GM12878 (cell line): ENCODE results near the gene LRFN2. TPM values are rescaled to one million over a fixed set of nuclear protein-coding genes. Genes with fewer than 3 reads are reported as not detected.

Source experiments
- ATAC-seq: fragments of 200-7000 bp; cut with Tn5 transposase; 3 replicates; pipeline ENCODE4 v1.9.1; 2020; ENCODE audit warnings: mild to moderate bottlenecking, moderate library complexity
- BruUV-seq: library from RNA; stranded (reverse); fragments of 400-500 nt; replicated peaks from 2 replicates; lab custom pipeline; 2021; lab: Mats Ljungman, UMichigan
- CTCF ChIA-PET: fragments of 300-600 bp; sonication (Branson Sonifier 250); formaldehyde crosslinking; extraction: SDS; loops from one replicate; lab custom pipeline; 2021; ENCODE audit warnings: inconsistent platforms; lab: Yijun Ruan, JAX
- POLR2A ChIA-PET: fragments of 350-600 bp; formaldehyde crosslinking; extraction: SDS; loops from one replicate; lab custom pipeline; 2021; ENCODE audit warnings: inconsistent platforms; lab: Charles Lee
- RAD21 ChIA-PET: fragments of 300-600 bp; sonication (Branson Sonifier 250); formaldehyde crosslinking; loops from one replicate; lab custom pipeline; 2023; ENCODE audit warnings: antibody characterized with exemption; ENCODE audit not compliant: unreplicated experiment; lab: Charles Lee
- SMC1A ChIA-PET: fragments of 300-600 bp; sonication (Branson Sonifier 250); formaldehyde crosslinking; loops from one replicate; lab custom pipeline; 2023; ENCODE audit not compliant: unreplicated experiment, uncharacterized antibody; lab: Charles Lee
- DNase-seq: peaks from one replicate; pipeline ENCODE4 v3.0.0-alpha.2; 2011; ENCODE audit warnings: low read depth, low spot score
- FAIRE-seq: peaks from 3 replicates; lab custom pipeline; 2011; peaks lifted over from hg19 to GRCh38; lab: Jason Lieb, UNC
- H2AFZ ChIP-seq: 2 replicates; pipeline ENCODE4 v1.6.0; 2011; ENCODE audit warnings: low read depth, low read length, control low read depth; ENCODE audit not compliant: control insufficient read depth
- H3K27ac ChIP-seq: 2 replicates; pipeline ENCODE4 v1.5.1; 2011; ENCODE audit warnings: control low read depth; ENCODE audit not compliant: control insufficient read depth, insufficient read depth
- H3K27me3 ChIP-seq, 2 experiments: replicated peaks in 1 of 2; 2 replicates each; pipeline versions ENCODE4 v1.6.0 to v1.6.1; 2011; ENCODE audit warnings: low read length in 1 of 2; ENCODE audit not compliant: control insufficient read depth in 2 of 2, insufficient read depth in 2 of 2
- H3K36me3 ChIP-seq, 2 experiments: 2 replicates each; pipeline ENCODE4 v1.5.1; 2011; ENCODE audit warnings: low read length in 1 of 2; ENCODE audit not compliant: control insufficient read depth in 2 of 2, insufficient read depth in 2 of 2
- H3K4me1 ChIP-seq: 2 replicates; pipeline ENCODE4 v1.6.1; 2011; ENCODE audit warnings: mild to moderate bottlenecking, low read length, moderate library complexity, mixed read lengths; ENCODE audit not compliant: control insufficient read depth, insufficient read depth
- H3K4me2 ChIP-seq: 2 replicates; pipeline ENCODE4 v1.6.0; 2011; ENCODE audit warnings: control low read depth; ENCODE audit not compliant: control insufficient read depth, insufficient read depth
- H3K4me3 ChIP-seq: fragments of 200-600 bp; sonication (generic); 2 replicates; pipeline ENCODE4 v1.5.1; 2016
- H3K79me2 ChIP-seq: 2 replicates; pipeline ENCODE4 v1.6.0; 2011; ENCODE audit warnings: low read length; ENCODE audit not compliant: control insufficient read depth, insufficient read depth
- H3K9ac ChIP-seq: 2 replicates; pipeline ENCODE4 v1.8.0; 2011; ENCODE audit warnings: low read length, control low read depth, mixed read lengths; ENCODE audit not compliant: control insufficient read depth, insufficient read depth
- H3K9me3 ChIP-seq: replicated peaks from 3 replicates; pipeline ENCODE4 v1.5.1; 2011; ENCODE audit warnings: mild to moderate bottlenecking, low read length; ENCODE audit not compliant: control insufficient read depth, insufficient read depth
- H4K20me1 ChIP-seq: 2 replicates; pipeline ENCODE4 v1.6.0; 2011; ENCODE audit not compliant: control insufficient read depth, insufficient read depth
- FOXM1 ChIP-seq: IDR thresholded peaks from 2 replicates; pipeline ENCODE4 v1.6.1; 2012; ENCODE audit warnings: low read depth, mild to moderate bottlenecking, inconsistent platforms, low read length, moderate library complexity
- HSF1 ChIP-seq: fragments of 150-350 bp; IDR thresholded peaks from 2 replicates; pipeline ENCODE4 v1.6.1; 2014; ENCODE audit warnings: mild to moderate bottlenecking, low read depth, low read length
- JUNB ChIP-seq: IDR thresholded peaks from 2 replicates; pipeline ENCODE4 v1.6.1; 2016; ENCODE audit warnings: antibody characterized with exemption, mild to moderate bottlenecking
- POLR2A ChIP-seq: IDR thresholded peaks from 2 replicates; pipeline ENCODE4 v1.6.1; 2011; ENCODE audit warnings: low read depth, mild to moderate bottlenecking, low read length
- RELB ChIP-seq: fragments of 450-650 bp; IDR thresholded peaks from 2 replicates; pipeline ENCODE4 v1.6.1; 2017; ENCODE audit warnings: low read depth, mild to moderate bottlenecking, moderate library complexity
- SREBF2 ChIP-seq: IDR thresholded peaks from 2 replicates; pipeline ENCODE4 v1.6.1; 2012; ENCODE audit warnings: mild to moderate bottlenecking, low read length
- ZNF217 ChIP-seq: fragments of 450-650 bp; IDR thresholded peaks from 2 replicates; pipeline ENCODE4 v1.6.1; 2017; ENCODE audit warnings: antibody characterized with exemption, mild to moderate bottlenecking
- ZNF274 ChIP-seq: IDR thresholded peaks from one replicate; pipeline ENCODE4 v1.8.0; 2011; ENCODE audit not compliant: insufficient read length, insufficient read depth
- WGBS: methylation state at CpG from one replicate; pipeline ENCODE4 v1.1.6; 2016; ENCODE audit warnings: low lambda C conversion rate; ENCODE audit not compliant: insufficient replicate concordance, insufficient coverage; ENCODE audit errors: missing lambda C conversion rate; 5-methylcytosine and 5-hydroxymethylcytosine counted together
- in situ Hi-C: fragments of 300-500 bp; cut with MboI; formaldehyde crosslinking; loops from 9 replicates; pipeline ENCODE4 v1.14.3; 2018; ENCODE audit warnings: mixed read lengths
- intact Hi-C: fragments of 100-400 bp; cut with micrococcal nuclease; formaldehyde crosslinking; loops from one replicate; pipeline ENCODE4 v1.14.2; 2022; ENCODE audit not compliant: unreplicated experiment
- polyA plus RNA-seq, 11 experiments: library from polyadenylated mRNA; depleted of rRNA in 4 of 11; unstranded in 6 of 11; stranded (reverse) in 5 of 11; fragments of >200 nt; fragmentation: Nextera tagmentation in 4 of 11; fragmentation: Illumina TruSeq in 1 of 11; extraction: Ambion mirVana in 4 of 11; extraction: Trizol in 1 of 11; gene quantifications; 1 replicate in 1 of 11; 2 replicates in 10 of 11; pipeline versions ENCODE4 v1.2.1 to v1.2.3, GENCODE V29; 2011 to 2016; ENCODE audit warnings: inconsistent platforms in 2 of 11, missing spikeins in 2 of 11, low read depth in 1 of 11
- total RNA-seq, 4 experiments: library from RNA; depleted of rRNA in 3 of 4; stranded (reverse); fragments of >200 nt in 3 of 4; fragmentation: Illumina TruSeq in 1 of 4; extraction: Trizol in 1 of 4; gene quantifications; 2 replicates each; pipeline versions ENCODE4 v1.2.1 to v1.2.3, GENCODE V29; 2013 to 2021

LRFN2 gene
- total and polyA plus RNA-seq, 10 of the 15 experiments (the other 5 are each of a cell fraction or from before 2014, with no cell fraction given) = not detected

GRCh38 chr6:40539853-40540252, 47.3 kb downstream of the LRFN2 start:
- BruUV-seq = no TSS peak
- ATAC-seq = no peak
- no peaks in the 10 kb centered on the region for H3K4me1 ChIP-seq
- no peaks in the 10 kb centered on the region for H4K20me1 ChIP-seq
- H3K4me3 ChIP-seq = no peak overlapping the region
- ChIA-PET SMC1A (interaction anchor here (0.5 to 1.5 kb wide), 2 partner anchors 9 to 43 kb away, joined by 3 read pairs; no protein-coding TSS in a partner anchor), RAD21 (no interaction called here), POLR2A (no interaction called here), CTCF (no interaction called here)
- in situ Hi-C loops = no loop called here
- H3K36me3 ChIP-seq = no peaks in the 10 kb centered on the region
- intact Hi-C loops = no loop called here
- no peak overlapping the region for H3K9ac ChIP-seq
- no peak overlapping the region for H2AFZ ChIP-seq
- WGBS = 47% methylated on average over 7 of the region's 7 CpGs
- H3K27me3 ChIP-seq = no peaks in the 10 kb centered on the region; a peak in 3 of 4 replicates
- H3K79me2 ChIP-seq = no peaks in the 10 kb centered on the region
- TF ChIP-seq ZNF217 (no peak), ZNF274 (no peak), SREBF2 (no peak), JUNB (no peak), RELB (no peak), FOXM1 (no peak), POLR2A (no peak), HSF1 (no peak)
- H3K9me3 ChIP-seq = no peaks in the 10 kb centered on the region
- FAIRE-seq = no peak
- H3K4me2 ChIP-seq = no peak overlapping the region
- DNase-seq = no peak
- H3K27ac ChIP-seq = no peak overlapping the region
